ENCODE data around the gene CAMK1G. TPM values are rescaled to one million over a fixed set of nuclear protein-coding genes. Genes with fewer than 3 reads are reported as not detected.

Gene CAMK1G
- total RNA-seq, 1 donor from 2014 or later = 3.8 TPM

DNA sequence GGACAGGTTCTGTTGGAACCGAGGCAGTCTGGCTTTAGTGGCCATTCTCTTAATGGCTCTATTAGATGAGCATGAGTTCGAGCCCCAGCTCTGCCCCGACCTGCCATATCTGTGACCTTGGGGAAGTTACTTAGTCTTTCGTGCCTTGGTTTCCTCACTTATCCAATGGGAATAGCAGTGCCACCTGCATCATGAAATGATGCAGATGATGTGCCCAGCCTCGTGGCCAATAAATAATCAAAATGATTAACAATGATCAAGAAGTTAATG lies 30.6 kb downstream of the CAMK1G start:
- TF ChIP-seq, protein P1, sequence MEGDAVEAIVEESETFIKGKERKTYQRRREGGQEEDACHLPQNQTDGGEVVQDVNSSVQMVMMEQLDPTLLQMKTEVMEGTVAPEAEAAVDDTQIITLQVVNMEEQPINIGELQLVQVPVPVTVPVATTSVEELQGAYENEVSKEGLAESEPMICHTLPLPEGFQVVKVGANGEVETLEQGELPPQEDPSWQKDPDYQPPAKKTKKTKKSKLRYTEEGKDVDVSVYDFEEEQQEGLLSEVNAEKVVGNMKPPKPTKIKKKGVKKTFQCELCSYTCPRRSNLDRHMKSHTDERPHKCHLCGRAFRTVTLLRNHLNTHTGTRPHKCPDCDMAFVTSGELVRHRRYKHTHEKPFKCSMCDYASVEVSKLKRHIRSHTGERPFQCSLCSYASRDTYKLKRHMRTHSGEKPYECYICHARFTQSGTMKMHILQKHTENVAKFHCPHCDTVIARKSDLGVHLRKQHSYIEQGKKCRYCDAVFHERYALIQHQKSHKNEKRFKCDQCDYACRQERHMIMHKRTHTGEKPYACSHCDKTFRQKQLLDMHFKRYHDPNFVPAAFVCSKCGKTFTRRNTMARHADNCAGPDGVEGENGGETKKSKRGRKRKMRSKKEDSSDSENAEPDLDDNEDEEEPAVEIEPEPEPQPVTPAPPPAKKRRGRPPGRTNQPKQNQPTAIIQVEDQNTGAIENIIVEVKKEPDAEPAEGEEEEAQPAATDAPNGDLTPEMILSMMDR (IDR thresholded peaks at IDR 0.05; ENCODE audit: unreplicated experiment) = no peak
- no peak for DNase-seq (ENCODE audit: low spot score in 2 of 2, unreplicated experiment in 2 of 2)
- H3K27me3 Mint-ChIP-seq (ENCODE audit: low read depth) = peaks cover 2% of the 10 kb centered on the region
- H3K36me3 Mint-ChIP-seq = peaks cover 13% of the 10 kb centered on the region
- no peak overlapping the region for H3K4me3 Mint-ChIP-seq
- H3K9me3 Mint-ChIP-seq = no peaks in the 10 kb centered on the region
- H3K4me1 Mint-ChIP-seq = no peaks in the 10 kb centered on the region
- H3K27ac Mint-ChIP-seq = no peak overlapping the region

DNA sequence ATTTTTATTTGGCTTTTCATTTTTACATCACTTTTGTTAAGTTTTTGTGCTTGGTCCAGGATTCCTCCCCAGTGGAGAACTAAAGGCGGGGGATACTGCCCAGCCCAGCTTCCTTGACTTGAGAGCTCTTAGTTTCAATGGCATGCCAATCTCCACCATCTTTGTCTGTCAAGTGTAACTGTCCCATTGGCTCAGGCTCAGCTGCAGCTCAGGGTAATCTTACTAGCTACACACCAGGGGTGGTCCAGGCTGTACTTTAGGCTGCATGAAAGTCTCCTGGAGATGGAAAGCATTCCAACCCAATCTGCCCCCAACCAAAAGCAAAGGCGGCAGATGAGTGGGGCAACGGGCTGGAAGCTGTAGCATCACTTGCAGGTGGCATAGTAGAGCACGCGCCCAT lies 31.4 kb downstream of the CAMK1G start:
- no peaks in the 10 kb centered on the region for H3K9me3 Mint-ChIP-seq
- no peak overlapping the region for H3K4me3 Mint-ChIP-seq
- H3K27ac Mint-ChIP-seq = no peak overlapping the region
- TF ChIP-seq, protein P1 (IDR thresholded peaks at IDR 0.05; ENCODE audit: unreplicated experiment) = no peak
- no peak for DNase-seq (ENCODE audit: low spot score in 2 of 2, unreplicated experiment in 2 of 2)
- H3K27me3 Mint-ChIP-seq (ENCODE audit: low read depth) = peaks cover 2% of the 10 kb centered on the region
- peaks cover 1% of the 10 kb centered on the region for H3K4me1 Mint-ChIP-seq
- H3K36me3 Mint-ChIP-seq = peaks cover 13% of the 10 kb centered on the region

DNA sequence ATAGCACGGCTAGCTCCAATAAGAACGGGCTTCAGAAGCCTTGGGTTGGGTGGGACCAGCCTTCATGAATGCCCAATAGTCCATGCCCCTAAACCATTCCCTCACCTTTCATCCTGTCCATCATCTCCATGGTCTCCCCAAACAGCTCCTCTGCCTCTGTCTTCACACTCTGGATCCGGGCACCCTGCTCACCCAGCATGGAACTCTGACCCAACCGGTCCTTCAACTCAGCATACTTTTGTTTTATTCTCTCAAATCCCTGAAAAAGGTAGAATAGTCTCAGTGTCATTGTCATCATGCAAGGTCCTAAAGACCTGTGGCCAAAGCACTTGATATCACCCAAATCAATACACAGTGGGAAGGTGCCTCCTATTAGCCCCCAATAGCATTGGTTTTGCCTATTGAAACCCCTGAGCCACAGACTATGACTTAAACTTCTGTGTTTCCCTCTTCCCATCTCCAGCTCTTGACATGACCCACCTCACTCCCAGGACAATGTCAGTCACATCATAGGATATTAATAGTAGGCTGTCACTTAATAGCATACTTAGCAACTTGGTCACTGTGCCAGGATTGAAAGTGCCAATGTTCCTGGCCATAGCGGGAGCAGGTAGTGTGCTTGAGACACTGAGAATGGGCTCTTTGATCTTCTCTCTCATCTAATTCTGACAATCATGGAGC lies 33.0 kb downstream of the CAMK1G start:
- H3K36me3 Mint-ChIP-seq = peaks cover 13% of the 10 kb centered on the region
- H3K27me3 Mint-ChIP-seq (ENCODE audit: low read depth) = peaks cover 2% of the 10 kb centered on the region
- no peaks in the 10 kb centered on the region for H3K9me3 Mint-ChIP-seq
- H3K27ac Mint-ChIP-seq = no peak overlapping the region
- peaks cover 17% of the 10 kb centered on the region for H3K4me1 Mint-ChIP-seq
- no peak for DNase-seq (ENCODE audit: low spot score in 2 of 2, unreplicated experiment in 2 of 2)
- TF ChIP-seq, protein P1 (IDR thresholded peaks at IDR 0.05; ENCODE audit: unreplicated experiment) = no peak
- no peak overlapping the region for H3K4me3 Mint-ChIP-seq

DNA sequence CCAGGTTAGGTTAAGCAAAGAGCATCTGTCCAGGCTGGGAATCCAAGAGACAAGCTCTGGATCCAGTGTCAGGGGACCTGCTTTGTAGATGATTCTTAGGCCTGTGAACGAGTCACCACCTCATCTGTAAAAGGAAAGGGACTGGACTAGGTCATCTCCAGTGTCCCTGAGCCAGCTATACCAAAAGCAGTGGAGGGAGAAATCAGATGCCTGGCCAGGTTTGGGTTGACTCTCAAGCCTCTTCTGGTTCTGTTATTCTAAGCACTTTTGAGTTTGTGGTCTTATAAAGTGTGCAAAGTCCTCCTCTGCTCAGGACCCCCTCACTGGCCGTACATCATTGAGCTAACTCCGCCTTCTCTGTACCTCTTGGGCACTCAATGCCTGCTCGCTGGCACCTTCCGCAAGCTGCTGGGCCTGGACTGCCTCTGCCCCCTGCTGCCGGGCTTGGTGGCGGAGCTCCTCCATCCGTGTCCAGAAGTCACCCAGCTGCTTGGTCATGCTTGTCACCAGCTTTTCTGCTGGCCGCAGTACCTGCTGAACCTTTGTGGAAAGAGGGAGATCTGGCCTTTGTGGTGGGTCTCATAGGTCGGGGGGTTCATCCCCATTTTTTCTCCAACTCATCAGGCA lies 33.6 kb downstream of the CAMK1G start:
- Mint-ChIP-seq H3K27ac (no peak overlapping the region), H3K9me3 (no peaks in the 10 kb centered on the region), H3K4me1 (peaks cover 21% of the 10 kb centered on the region), H3K27me3 (ENCODE audit: low read depth) (peaks cover 5% of the 10 kb centered on the region), H3K36me3 (peaks cover 13% of the 10 kb centered on the region), H3K4me3 (no peak overlapping the region)
- no peak for DNase-seq (ENCODE audit: low spot score in 2 of 2, unreplicated experiment in 2 of 2)
- TF ChIP-seq, protein P1 (IDR thresholded peaks at IDR 0.05; ENCODE audit: unreplicated experiment) = no peak

DNA sequence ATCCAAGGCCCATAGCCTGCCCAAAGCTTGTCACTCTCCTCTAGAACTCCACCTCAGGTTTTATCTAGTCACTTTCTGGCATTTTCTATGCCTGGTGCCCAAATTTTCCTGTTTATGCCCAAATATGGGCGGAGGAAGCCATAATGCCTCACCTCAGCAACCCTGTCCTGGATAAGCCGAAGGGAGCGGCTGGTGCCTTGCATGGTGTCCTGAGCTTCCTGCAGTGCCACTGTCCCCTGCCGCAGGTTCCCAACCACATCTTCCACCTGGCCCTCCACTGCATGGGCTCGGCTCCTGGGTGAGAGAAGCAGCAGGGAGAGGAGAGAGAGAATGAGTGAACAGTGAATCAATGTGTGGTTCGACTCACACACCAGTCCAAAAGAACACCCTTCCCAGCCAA lies 34.2 kb downstream of the CAMK1G start:
- TF ChIP-seq, protein P1 (IDR thresholded peaks at IDR 0.05; ENCODE audit: unreplicated experiment) = no peak
- Mint-ChIP-seq H3K4me3 (no peak overlapping the region), H3K36me3 (peaks cover 13% of the 10 kb centered on the region), H3K9me3 (no peaks in the 10 kb centered on the region), H3K4me1 (peaks cover 21% of the 10 kb centered on the region), H3K27me3 (ENCODE audit: low read depth) (peaks cover 5% of the 10 kb centered on the region), H3K27ac (no peak overlapping the region)
- no peak for DNase-seq (ENCODE audit: low spot score in 2 of 2, unreplicated experiment in 2 of 2)
